HUDEP-2 (cell line): ENCODE data around the gene ITIH2.

ENCODE experiments used
- DNase-seq, 76 experiments: peaks; one replicate each; lab custom pipeline; 2025; ENCODE audit not compliant: unreplicated experiment in 76 of 76; lab: John Stamatoyannopoulos, UW

ITIH2 gene

DNA sequence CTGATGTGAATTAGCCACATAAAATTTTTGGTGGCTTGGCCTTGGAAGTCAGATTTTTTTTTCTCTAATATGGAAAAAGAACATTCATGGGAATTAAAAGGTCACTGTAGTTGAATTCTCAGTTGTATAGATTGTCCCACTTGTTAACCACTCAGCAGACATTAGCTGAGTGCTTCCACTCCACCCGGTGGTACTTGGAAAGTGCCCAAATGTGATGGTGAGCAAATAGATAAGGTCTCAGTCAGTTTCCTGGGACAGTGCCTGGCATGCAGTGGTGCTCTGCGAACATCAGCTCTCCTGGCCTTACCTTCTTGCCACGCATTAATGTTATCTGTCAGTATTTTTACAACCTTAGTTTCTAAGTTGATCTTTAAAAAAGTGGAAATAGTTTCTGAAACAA is 86.3 kb downstream of the ITIH2 start:
- DNase-seq = peak in 73 of 76 experiments; percentile 6 to 86 (median 65)

DNA sequence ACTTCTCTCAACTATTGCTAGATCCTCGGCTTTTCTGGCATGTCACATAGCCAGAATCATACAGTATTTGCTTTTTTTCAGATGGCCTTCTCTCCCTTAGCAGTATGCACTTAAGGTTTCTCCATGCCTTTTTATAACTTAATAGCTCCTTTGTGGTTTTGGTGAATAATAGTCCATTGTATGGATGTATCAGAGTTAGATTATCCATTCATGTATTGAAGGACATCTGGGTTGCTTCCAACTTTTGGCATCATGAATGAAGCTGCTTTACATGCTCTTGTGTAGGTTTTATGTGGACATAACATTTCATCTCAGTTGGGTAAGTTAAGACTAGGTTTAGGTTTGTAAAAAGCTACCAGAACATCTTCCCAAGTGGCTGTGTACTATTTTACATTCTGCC is 89.4 kb downstream of the ITIH2 start:
- no peak for DNase-seq

- DNase-seq = no peak
These were observed 91.3 kb downstream of the ITIH2 start for GRCh38 chr10:7794251-7795026.

GRCh38 chr10:7795605-7796004 is 92.5 kb downstream of the ITIH2 start:
- peak in 27 of 76 experiments; percentile 1 to 68 (median 27) for DNase-seq

DNA sequence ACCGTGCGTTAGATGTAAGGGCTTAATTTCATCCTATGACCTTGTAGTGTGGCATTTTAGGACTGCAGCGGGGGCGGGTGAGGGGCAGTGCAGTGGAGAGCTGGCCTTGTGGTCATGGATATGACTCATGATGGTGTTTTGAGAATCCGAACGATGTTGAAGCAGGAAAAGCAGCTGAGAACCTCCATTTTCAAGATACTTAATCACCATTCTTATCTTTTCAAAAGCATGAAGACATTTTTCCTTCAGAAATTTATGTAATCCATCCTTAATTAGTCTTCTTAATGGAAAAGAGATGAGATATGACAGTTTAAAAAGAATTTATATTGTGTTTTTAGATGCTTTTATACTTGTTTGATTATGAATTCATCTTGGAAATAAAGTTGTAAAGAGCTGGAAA is 94.5 kb downstream of the ITIH2 start:
- peak in 35 of 76 experiments; percentile 1 to 73 (median 22) for DNase-seq
